GM12891 (cell line): ENCODE measurements around the gene COL5A1.

Source experiments
- DNase-seq: peaks from one replicate; pipeline ENCODE4 v3.0.0; 2011; ENCODE audit warnings: low spot score; ENCODE audit not compliant: insufficient read length
- FAIRE-seq: peaks from 2 replicates; lab custom pipeline; 2011; peaks lifted over from hg19 to GRCh38; lab: Jason Lieb, UNC
- PAX5 ChIP-seq: IDR thresholded peaks from 2 replicates; pipeline ENCODE4 v1.6.1; 2011; ENCODE audit warnings: low read length, moderate library complexity, mild to moderate bottlenecking; ENCODE audit not compliant: insufficient read depth, severe bottlenecking
- POLR2A ChIP-seq: IDR thresholded peaks from 2 replicates; pipeline ENCODE4 v1.6.1; 2011; ENCODE audit warnings: low read depth, low read length, control low read depth
- POLR2AphosphoS5 ChIP-seq: IDR thresholded peaks from 2 replicates; pipeline ENCODE4 v1.6.1; 2011; ENCODE audit warnings: low read depth, low read length, control low read depth
- POU2F2 ChIP-seq: IDR thresholded peaks from 2 replicates; pipeline ENCODE4 v1.6.1; 2011; ENCODE audit warnings: low read depth, mild to moderate bottlenecking, control low read depth, low read length, moderate library complexity
- SPI1 ChIP-seq: IDR thresholded peaks from 2 replicates; pipeline ENCODE4 v1.6.1; 2011; ENCODE audit warnings: low read depth, low read length, control low read depth
- TAF1 ChIP-seq: IDR thresholded peaks from 2 replicates; pipeline ENCODE4 v1.6.1; 2011; ENCODE audit warnings: low read depth, low read length, control low read depth

Gene COL5A1

GRCh38 chr9:134868751-134869553, 227.3 kb downstream of the COL5A1 start:
- no peak for FAIRE-seq
- DNase-seq: no peak
- TF ChIP-seq PAX5 (no peak), SPI1 (no peak), POU2F2 (no peak), TAF1 (no peak), POLR2AphosphoS5 (no peak), POLR2A (no peak)

GRCh38 chr9:134869554-134870300, 228.1 kb downstream of the COL5A1 start:
- DNase-seq: no peak
- no peak for FAIRE-seq
- no peak for TF ChIP-seq POLR2A
- no peak for TF ChIP-seq POU2F2
- no peak for TF ChIP-seq SPI1
- TF ChIP-seq PAX5: no peak
- no peak for TF ChIP-seq POLR2AphosphoS5
- no peak for TF ChIP-seq TAF1

GRCh38 chr9:134870301-134870694, 228.7 kb downstream of the COL5A1 start:
- no peak for TF ChIP-seq TAF1
- TF ChIP-seq POU2F2: no peak
- no peak for TF ChIP-seq PAX5
- no peak for TF ChIP-seq SPI1
- no peak for TF ChIP-seq POLR2AphosphoS5
- TF ChIP-seq POLR2A: no peak
- DNase-seq (no peak), FAIRE-seq (no peak)

- DNase-seq: no peak
- no peak for FAIRE-seq
These were observed 229.4 kb downstream of the COL5A1 start for GRCh38 chr9:134870746-134871662.

GRCh38 chr9:134871697-134872340, 230.2 kb downstream of the COL5A1 start:
- FAIRE-seq (peak; percentile 68), DNase-seq (no peak)
- TF ChIP-seq POU2F2: no peak
- no peak for TF ChIP-seq PAX5
- no peak for TF ChIP-seq POLR2AphosphoS5
- TF ChIP-seq POLR2A: no peak
- no peak for TF ChIP-seq SPI1
- TF ChIP-seq TAF1: no peak

More at GRCh38 chr9:134870746-134871662, 229.4 kb downstream of the COL5A1 start:
- TF ChIP-seq POLR2AphosphoS5: no peak
- no peak for TF ChIP-seq PAX5
- TF ChIP-seq POU2F2: no peak
- TF ChIP-seq POLR2A: no peak
- no peak for TF ChIP-seq SPI1
- TF ChIP-seq TAF1: no peak

GRCh38 chr9:134872482-134873231, 231.1 kb downstream of the COL5A1 start:
- no peak for TF ChIP-seq PAX5
- TF ChIP-seq POLR2A: no peak
- no peak for TF ChIP-seq SPI1
- no peak for TF ChIP-seq POU2F2
- no peak for TF ChIP-seq POLR2AphosphoS5
- no peak for TF ChIP-seq TAF1
- DNase-seq: no peak
- no peak for FAIRE-seq

GRCh38 chr9:134875371-134875770, 233.8 kb downstream of the COL5A1 start:
- TF ChIP-seq POLR2AphosphoS5 (no peak), TAF1 (no peak), PAX5 (no peak), POLR2A (no peak), POU2F2 (no peak), SPI1 (no peak)
- FAIRE-seq: no peak
- no peak for DNase-seq

- DNase-seq: no peak
- FAIRE-seq: no peak
- TF ChIP-seq SPI1 (no peak), POLR2A (no peak)
These were observed 235.9 kb downstream of the COL5A1 start for GRCh38 chr9:134877541-134877940.
